HepG2 (cell line): ENCODE data around the gene ZDHHC18. TPM values are rescaled to one million over a fixed set of nuclear protein-coding genes. Genes with fewer than 3 reads are reported as not detected.
"Not testable (repeated sequence)": the region's sequence is repeated elsewhere in the genome, so short reads cannot be mapped to it uniquely, and the experiment has no call there.

Source experiments
- FOXA3 ChIP-seq: IDR thresholded peaks from 2 replicates; pipeline ENCODE4 v1.6.1; 2016; ENCODE audit warnings: missing genetic modification reagents, missing compliant biosample characterization
- FOXJ3 ChIP-seq: sonication (generic); formaldehyde crosslinking; IDR thresholded peaks from 2 replicates; pipeline ENCODE4 v1.4.0; 2020; ENCODE audit warnings: missing genetic modification reagents, mild to moderate bottlenecking, borderline replicate concordance
- HDAC2 ChIP-seq: sonication (generic); formaldehyde crosslinking; IDR thresholded peaks from 2 replicates; pipeline ENCODE4 v1.4.0; 2020; ENCODE audit warnings: missing genetic modification reagents
- HOXA3 ChIP-seq: sonication (generic); formaldehyde crosslinking; IDR thresholded peaks from 2 replicates; pipeline ENCODE4 v1.5.0; 2020; ENCODE audit warnings: missing genetic modification reagents
- KAT7 ChIP-seq: IDR thresholded peaks from 2 replicates; pipeline ENCODE4 v1.6.1; 2018; ENCODE audit warnings: borderline replicate concordance, missing compliant biosample characterization
- SKIL ChIP-seq: sonication (generic); formaldehyde crosslinking; IDR thresholded peaks from 2 replicates; pipeline ENCODE4 v1.8.0; 2022; ENCODE audit warnings: missing genetic modification reagents, mild to moderate bottlenecking, moderate library complexity, borderline replicate concordance
- SOX6 ChIP-seq, 2 experiments: fragments of 450-650 bp in 1 of 2; sonication (generic) in 1 of 2; formaldehyde crosslinking in 1 of 2; IDR thresholded peaks; 2 replicates each; pipeline versions ENCODE4 v1.4.0 to v1.6.1; 2017 to 2020; ENCODE audit warnings: antibody characterized with exemption in 1 of 2, mild to moderate bottlenecking in 1 of 2, missing genetic modification reagents in 1 of 2
- TFAP4 ChIP-seq: sonication (generic); IDR thresholded peaks from 2 replicates; pipeline ENCODE4 v1.6.1; 2016; ENCODE audit warnings: low read depth, borderline replicate concordance
- THRA ChIP-seq: sonication (generic); formaldehyde crosslinking; IDR thresholded peaks from 2 replicates; pipeline ENCODE4 v1.4.0; 2020; ENCODE audit warnings: missing genetic modification reagents, borderline replicate concordance
- ZBTB3 ChIP-seq: sonication (generic); formaldehyde crosslinking; IDR thresholded peaks from 2 replicates; pipeline ENCODE4 v1.4.0; 2020; ENCODE audit warnings: low read depth, mild to moderate bottlenecking, moderate library complexity, missing genetic modification reagents, borderline replicate concordance
- ZBTB7A ChIP-seq: sonication (generic); formaldehyde crosslinking; IDR thresholded peaks from 2 replicates; pipeline ENCODE4 v1.8.0; 2022; ENCODE audit warnings: mild to moderate bottlenecking, missing genetic modification reagents
- ZGPAT ChIP-seq: IDR thresholded peaks from 2 replicates; pipeline ENCODE4 v1.6.1; 2016; ENCODE audit warnings: mild to moderate bottlenecking
- ZNF280D ChIP-seq: sonication (generic); formaldehyde crosslinking; IDR thresholded peaks from 2 replicates; pipeline ENCODE4 v1.5.1; 2020; ENCODE audit warnings: mild to moderate bottlenecking, missing genetic modification reagents
- ZNF609 ChIP-seq: sonication (generic); formaldehyde crosslinking; IDR thresholded peaks from 2 replicates; pipeline ENCODE4 v1.4.0; 2020; ENCODE audit warnings: mild to moderate bottlenecking, missing genetic modification reagents, borderline replicate concordance
- polyA plus RNA-seq, 8 experiments: library from polyadenylated mRNA; depleted of rRNA in 3 of 8; stranded (reverse) in 7 of 8; unstranded in 1 of 8; fragments of >200 nt; fragmentation: Illumina TruSeq in 4 of 8; extraction: Trizol in 4 of 8; gene quantifications; 2 replicates each; pipeline versions ENCODE4 v1.2.1 to v1.2.3, GENCODE V29; 2011 to 2016; ENCODE audit warnings: low read depth in 4 of 8, missing spikeins in 1 of 8, mixed read lengths in 1 of 8; ENCODE audit not compliant: insufficient read depth in 1 of 8
- total RNA-seq, 5 experiments: library from RNA; depleted of rRNA; stranded (reverse); fragments of >200 nt; fragmentation: Illumina TruSeq; extraction: Trizol; gene quantifications; 2 replicates each; pipeline ENCODE4 v1.2.3, GENCODE V29; 2016; ENCODE audit warnings: low read depth in 1 of 5

Gene ZDHHC18
- total and polyA plus RNA-seq, 2 of the 13 experiments (the other 11 are each of a cell fraction or from before 2014, with no cell fraction given) = 13.2 to 35.3 TPM

GRCh38 chr1:26881611-26882010 lies 55.1 kb downstream of the ZDHHC18 start (continued):
- TF ChIP-seq SKIL (CRISPR knock-in tag) (peak; percentile 70), TFAP4 (peak; percentile 72; the same call in 1 of the 2 replicates), FOXA3 (CRISPR knock-in tag) (peak; percentile 81), ZNF280D (CRISPR knock-in tag) (peak; percentile 83), ZBTB3 (CRISPR knock-in tag) (peak; percentile 100), HDAC2 (CRISPR knock-in tag) (peak; percentile 87), ZNF609 (CRISPR knock-in tag) (peak; percentile 74; the same call in 1 of the 2 replicates), THRA (CRISPR knock-in tag) (peak; percentile 73; the same call in 1 of the 2 replicates), SOX6 (CRISPR knock-in tag; IDR thresholded peaks at IDR 0.05) (peak; percentile 84), FOXJ3 (CRISPR knock-in tag) (peak; percentile 91), KAT7 (CRISPR knock-in tag) (peak; percentile 66; the same call in 1 of the 2 replicates), ZGPAT (CRISPR knock-in tag) (peak; percentile 66; the same call in 1 of the 2 replicates), HOXA3 (CRISPR knock-in tag) (peak; percentile 78), ZBTB7A (CRISPR knock-in tag) (peak; percentile 68; the same call in 1 of the 2 replicates)
- TF ChIP-seq SOX6 (IDR thresholded peaks at IDR 0.05) = not testable (repeated sequence)
